GM21619 (cell line): ENCODE measurements around the gene SLC34A1.

Experiments
- ATAC-seq: cut with Tn5 transposase; IDR thresholded peaks from one replicate; pipeline ENCODE4 v1.9.1; 2021; ENCODE audit not compliant: unreplicated experiment

SLC34A1 gene

GRCh38 chr5:177385720-177386119 is 1.5 kb downstream of the SLC34A1 start:
- ATAC-seq, result no peak

- no peak for ATAC-seq
Observed at GRCh38 chr5:177386542-177386941, 2.3 kb downstream of the SLC34A1 start.

- ATAC-seq, result no peak
Observed at GRCh38 chr5:177387405-177387804, 3.2 kb downstream of the SLC34A1 start.

- no peak for ATAC-seq
Observed at GRCh38 chr5:177388521-177389052, 4.4 kb downstream of the SLC34A1 start.

GRCh38 chr5:177389241-177390169 is 5.3 kb downstream of the SLC34A1 start:
- ATAC-seq, result peak; percentile 57

- ATAC-seq, result peak; percentile 42
Observed at GRCh38 chr5:177390363-177391300, 6.4 kb downstream of the SLC34A1 start.

GRCh38 chr5:177392765-177393164 is 8.5 kb downstream of the SLC34A1 start:
- ATAC-seq, result no peak

GRCh38 chr5:177393206-177393765 is 9.1 kb downstream of the SLC34A1 start:
- ATAC-seq, result no peak

GRCh38 chr5:177393990-177394389 is 9.8 kb downstream of the SLC34A1 start:
- no peak for ATAC-seq

- no peak for ATAC-seq
Observed at GRCh38 chr5:177396078-177396477, 11.8 kb downstream of the SLC34A1 start.

GRCh38 chr5:177396807-177397206 is 12.6 kb downstream of the SLC34A1 start:
- ATAC-seq, result no peak

- no peak for ATAC-seq
Observed at GRCh38 chr5:177397875-177398390, 13.7 kb downstream of the SLC34A1 start.

- no peak for ATAC-seq
Observed at GRCh38 chr5:177399997-177400868, 16.0 kb downstream of the SLC34A1 start, which contains the start of gene PFN3. TSS of gene PFN3 (minus strand) at chr5:177400661. CDS start at chr5:177400576, 85 bp downstream.

GRCh38 chr5:177402271-177403043 is 18.2 kb downstream of the SLC34A1 start:
- ATAC-seq, result no peak

- ATAC-seq, result peak; percentile 21
Observed at GRCh38 chr5:177403102-177403791, 19.0 kb downstream of the SLC34A1 start.

GRCh38 chr5:177403792-177404640 is 19.8 kb downstream of the SLC34A1 start:
- ATAC-seq, result peak; percentile 77

- no peak for ATAC-seq
Observed at GRCh38 chr5:177404641-177405179, 20.5 kb downstream of the SLC34A1 start.
